A673 (cell line): ENCODE measurements around the gene PHEX.

Source experiments
- EZH2 ChIP-seq: fragments of 200-600 bp; sonication (generic); IDR thresholded peaks from 2 replicates; pipeline ENCODE4 v1.6.1; 2017; ENCODE audit warnings: borderline replicate concordance, low read depth, mild to moderate bottlenecking, mixed read lengths, antibody characterized with exemption, low read length; ENCODE audit not compliant: poor library complexity, severe bottlenecking
- TF ChIP-seq, protein P1 (sequence below): fragments of 300-800, 200-600 bp; sonication (generic); conservative IDR thresholded peaks from 2 replicates; pipeline ENCODE4 v1.5.1; 2017; ENCODE audit warnings: low read depth, mild to moderate bottlenecking, antibody characterized with exemption, low read length, moderate library complexity, mixed read lengths

DNA sequence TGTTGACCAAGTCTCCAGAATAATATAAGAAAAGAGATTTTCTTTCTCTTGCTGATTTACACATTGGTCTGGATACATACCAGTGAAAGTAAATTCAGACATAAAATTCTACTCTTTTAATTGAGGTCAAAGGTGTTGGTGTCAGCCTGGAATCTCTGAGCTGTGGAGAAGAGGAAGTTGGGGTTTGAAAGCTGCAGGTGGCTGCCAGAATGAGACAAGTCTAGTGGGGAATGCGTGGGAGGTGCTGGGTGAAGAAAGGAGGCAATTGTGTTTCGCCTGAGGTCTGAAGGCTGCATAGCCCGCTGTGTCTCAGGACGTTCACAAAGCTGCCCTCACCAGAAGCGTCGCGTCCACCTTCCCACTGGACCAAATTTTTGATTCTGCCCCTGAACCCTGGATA lies 31.2 kb downstream of the PHEX start:
- TF ChIP-seq, protein P1, sequence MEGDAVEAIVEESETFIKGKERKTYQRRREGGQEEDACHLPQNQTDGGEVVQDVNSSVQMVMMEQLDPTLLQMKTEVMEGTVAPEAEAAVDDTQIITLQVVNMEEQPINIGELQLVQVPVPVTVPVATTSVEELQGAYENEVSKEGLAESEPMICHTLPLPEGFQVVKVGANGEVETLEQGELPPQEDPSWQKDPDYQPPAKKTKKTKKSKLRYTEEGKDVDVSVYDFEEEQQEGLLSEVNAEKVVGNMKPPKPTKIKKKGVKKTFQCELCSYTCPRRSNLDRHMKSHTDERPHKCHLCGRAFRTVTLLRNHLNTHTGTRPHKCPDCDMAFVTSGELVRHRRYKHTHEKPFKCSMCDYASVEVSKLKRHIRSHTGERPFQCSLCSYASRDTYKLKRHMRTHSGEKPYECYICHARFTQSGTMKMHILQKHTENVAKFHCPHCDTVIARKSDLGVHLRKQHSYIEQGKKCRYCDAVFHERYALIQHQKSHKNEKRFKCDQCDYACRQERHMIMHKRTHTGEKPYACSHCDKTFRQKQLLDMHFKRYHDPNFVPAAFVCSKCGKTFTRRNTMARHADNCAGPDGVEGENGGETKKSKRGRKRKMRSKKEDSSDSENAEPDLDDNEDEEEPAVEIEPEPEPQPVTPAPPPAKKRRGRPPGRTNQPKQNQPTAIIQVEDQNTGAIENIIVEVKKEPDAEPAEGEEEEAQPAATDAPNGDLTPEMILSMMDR, result no peak
- TF ChIP-seq EZH2, result no peak
